ENCODE data around the gene NMNAT2. TPM values are rescaled to one million over a fixed set of nuclear protein-coding genes. Genes with fewer than 3 reads are reported as not detected.
A peak's percentile ranks its signal among the peaks of the same experiment; 100 is the strongest.

NMNAT2 gene
- total and polyA plus RNA-seq, 2 of the 8 experiments (the other 6 are each of a cell fraction or from before 2014, with no cell fraction given): 6.5 to 20.9 TPM

DNA sequence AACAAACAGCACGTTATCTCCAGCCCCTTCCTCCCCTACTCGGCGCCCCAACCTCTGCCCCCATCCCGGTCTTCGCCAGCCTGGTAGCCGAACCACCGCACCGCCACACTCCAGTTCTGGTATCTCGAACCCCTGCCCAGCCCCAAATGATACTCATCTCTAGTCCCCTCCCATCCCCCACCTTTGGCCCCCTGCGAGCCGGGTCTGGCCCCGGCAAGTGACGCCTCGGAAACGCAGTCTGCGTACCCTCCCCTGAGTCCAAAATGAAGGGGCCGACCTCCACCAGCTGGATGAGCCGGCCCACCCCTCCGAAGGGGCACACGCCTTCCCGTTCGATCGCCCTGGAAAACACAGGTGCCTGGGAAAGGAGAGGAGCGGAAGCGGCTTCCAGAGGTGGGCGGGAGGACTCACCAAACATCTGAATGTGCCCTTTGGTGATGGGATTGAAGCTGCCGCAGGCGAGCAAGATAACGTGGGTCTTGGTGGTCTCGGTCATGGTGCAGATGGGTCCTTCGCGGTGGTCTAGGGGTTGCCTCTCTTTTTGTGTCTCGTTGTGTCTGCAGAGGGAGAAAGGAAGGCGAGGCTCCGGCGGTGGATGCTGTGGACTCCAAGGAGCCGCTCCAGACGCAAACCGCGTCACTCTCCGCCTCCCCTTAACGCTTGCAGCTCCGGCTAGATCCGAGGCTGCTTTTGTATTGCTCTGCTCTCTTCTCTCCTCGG is at the start of gene NMNAT2 (continued):
- TF ChIP-seq TAF1 (IDR thresholded peaks at IDR 0.05; ENCODE audit: low read depth, low read length) (no peak), TBP (IDR thresholded peaks at IDR 0.05; ENCODE audit: low read depth, low read length) (peak; percentile 44; the same call in 1 of the 2 replicates), CREB1 (IDR thresholded peaks at IDR 0.05) (peak; percentile 68), SAP30 (IDR thresholded peaks at IDR 0.05; ENCODE audit: insufficient read depth, insufficient replicate concordance, low read length) (peak; percentile 75), CTBP2 (IDR thresholded peaks at IDR 0.05; ENCODE audit: borderline replicate concordance, insufficient read depth, insufficient read length, low read length) (peak; percentile 55), GTF2F1 (IDR thresholded peaks at IDR 0.05; ENCODE audit: borderline replicate concordance, low read depth, low read length) (no peak), SP1 (IDR thresholded peaks at IDR 0.05; ENCODE audit: low read depth, low read length) (no peak), TCF12 (IDR thresholded peaks at IDR 0.05; ENCODE audit: low read depth, low read length) (no peak), RAD21 (IDR thresholded peaks at IDR 0.05 in 1 of 2, conservative IDR thresholded peaks at IDR 0.05 in 1 of 2; ENCODE audit: low read depth in 2 of 2, low read length in 2 of 2) (0 out of 4 replicates have a peak, but pooled peaks of 1 of the 2 experiments have one; percentile 1), MAFK (IDR thresholded peaks at IDR 0.05; ENCODE audit: low read depth, low read length) (no peak), POLR2A (IDR thresholded peaks at IDR 0.05; ENCODE audit: control extremely low read depth in 1 of 2, low read depth in 2 of 2, low read length in 2 of 2) (peak in 1 of 2 experiments; percentile 43; a peak in 1 of 3 replicates), KDM4A (IDR thresholded peaks at IDR 0.05; ENCODE audit: low read depth, low read length, severe bottlenecking) (peak; percentile 90), ASH2L (IDR thresholded peaks at IDR 0.05; ENCODE audit: low read length) (peak; percentile 74)
- TF ChIP-seq, protein P1, sequence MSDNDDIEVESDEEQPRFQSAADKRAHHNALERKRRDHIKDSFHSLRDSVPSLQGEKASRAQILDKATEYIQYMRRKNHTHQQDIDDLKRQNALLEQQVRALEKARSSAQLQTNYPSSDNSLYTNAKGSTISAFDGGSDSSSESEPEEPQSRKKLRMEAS (IDR thresholded peaks at IDR 0.05): peak; percentile 52
